NCI-H226 (cell line): Measurements from ENCODE around the gene HDDC2.

ENCODE experiments used
- DNase-seq: peaks from one replicate; pipeline ENCODE4 v3.0.0-alpha.2; 2015

HDDC2 gene

DNA sequence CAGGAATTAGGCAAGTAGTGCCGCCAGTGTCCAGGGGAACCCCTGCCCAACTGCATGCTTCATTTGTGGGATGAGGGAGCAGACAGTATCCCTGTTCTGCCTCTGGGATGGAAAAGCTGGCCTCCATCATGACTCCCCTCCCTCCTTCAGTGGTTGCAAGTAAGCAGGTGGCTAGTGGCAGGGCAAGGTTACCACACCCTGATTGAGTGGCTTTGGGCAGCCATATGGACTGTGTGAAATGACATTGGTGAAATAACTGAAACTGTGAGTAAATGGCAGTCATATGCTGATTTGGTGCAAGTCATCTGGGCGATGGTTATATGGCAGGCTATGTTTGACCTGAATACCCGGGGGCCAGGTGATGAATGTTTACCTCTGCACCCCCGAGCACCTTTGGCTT is 33.0 kb downstream of the HDDC2 start:
- no peak for DNase-seq

GRCh38 chr6:125267806-125268523 is 33.8 kb downstream of the HDDC2 start:
- DNase-seq: no peak

DNA sequence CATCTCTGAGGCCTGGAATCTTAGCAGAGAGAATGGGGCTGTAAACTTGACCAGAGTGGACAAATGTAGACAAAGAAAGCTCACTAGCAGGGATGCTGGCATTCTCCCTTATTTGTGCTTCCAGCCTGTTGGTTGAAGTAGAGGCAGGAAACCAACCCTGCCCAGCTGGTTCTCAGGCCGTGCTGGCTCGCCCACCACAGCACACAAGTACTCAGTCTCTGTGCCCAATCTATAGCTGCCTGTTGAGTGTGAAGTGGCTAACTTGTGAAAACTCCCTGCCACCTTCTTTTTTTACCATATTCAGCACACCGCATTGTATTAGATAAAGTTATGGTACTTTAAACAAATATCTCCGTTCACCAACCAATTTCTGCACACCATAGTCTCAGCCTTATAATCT is 37.3 kb downstream of the HDDC2 start:
- no peak for DNase-seq

DNA sequence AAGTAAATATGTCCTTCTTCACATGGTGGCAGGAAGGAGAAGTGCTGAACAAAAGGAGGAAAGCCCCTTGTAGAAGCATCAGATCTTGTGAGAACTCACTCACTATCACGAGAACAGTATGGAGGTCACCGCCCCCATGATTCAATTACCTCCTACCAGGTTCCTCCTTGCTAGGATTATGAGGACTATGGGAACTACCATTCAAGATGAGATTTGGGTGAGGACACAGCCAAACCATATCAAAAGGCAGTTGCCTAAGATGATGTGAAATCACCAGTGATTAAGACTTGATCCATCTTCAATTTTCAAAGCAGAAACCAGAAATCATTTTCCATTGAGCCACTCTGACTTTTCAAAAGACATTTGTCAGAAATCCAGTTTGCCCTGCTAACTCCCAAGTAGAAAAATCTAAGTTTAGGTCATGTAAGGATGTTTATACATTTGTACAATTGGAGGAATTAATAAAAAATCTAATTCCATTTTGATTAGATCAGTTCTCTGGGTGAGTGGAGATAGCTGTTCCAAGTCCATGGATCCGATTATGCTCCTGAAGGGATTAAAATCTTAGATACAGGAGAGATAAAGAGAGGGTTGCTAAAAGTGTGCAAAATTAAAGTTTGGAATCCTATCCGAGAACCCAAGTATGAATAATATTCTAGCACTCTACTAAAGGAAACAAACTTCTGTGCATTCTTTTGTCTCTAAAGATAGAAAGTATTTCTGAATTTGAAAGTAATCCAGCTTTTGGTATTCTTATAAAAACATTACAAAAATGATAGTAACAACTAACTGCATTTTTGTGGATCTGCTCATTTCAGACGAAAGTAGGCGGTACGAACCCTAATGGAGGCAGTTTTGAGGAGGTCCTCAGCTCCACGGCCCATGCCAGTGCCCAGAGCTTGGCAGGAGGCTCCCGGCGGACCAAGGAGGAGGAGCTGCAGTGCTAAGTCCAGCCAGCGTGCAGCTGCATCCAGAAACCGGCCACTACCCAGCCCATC is 39.5 kb downstream of the HDDC2 start:
- no peak for DNase-seq

- no peak for DNase-seq
Observed at GRCh38 chr6:125259354-125259736, 42.4 kb downstream of the HDDC2 start.

DNA sequence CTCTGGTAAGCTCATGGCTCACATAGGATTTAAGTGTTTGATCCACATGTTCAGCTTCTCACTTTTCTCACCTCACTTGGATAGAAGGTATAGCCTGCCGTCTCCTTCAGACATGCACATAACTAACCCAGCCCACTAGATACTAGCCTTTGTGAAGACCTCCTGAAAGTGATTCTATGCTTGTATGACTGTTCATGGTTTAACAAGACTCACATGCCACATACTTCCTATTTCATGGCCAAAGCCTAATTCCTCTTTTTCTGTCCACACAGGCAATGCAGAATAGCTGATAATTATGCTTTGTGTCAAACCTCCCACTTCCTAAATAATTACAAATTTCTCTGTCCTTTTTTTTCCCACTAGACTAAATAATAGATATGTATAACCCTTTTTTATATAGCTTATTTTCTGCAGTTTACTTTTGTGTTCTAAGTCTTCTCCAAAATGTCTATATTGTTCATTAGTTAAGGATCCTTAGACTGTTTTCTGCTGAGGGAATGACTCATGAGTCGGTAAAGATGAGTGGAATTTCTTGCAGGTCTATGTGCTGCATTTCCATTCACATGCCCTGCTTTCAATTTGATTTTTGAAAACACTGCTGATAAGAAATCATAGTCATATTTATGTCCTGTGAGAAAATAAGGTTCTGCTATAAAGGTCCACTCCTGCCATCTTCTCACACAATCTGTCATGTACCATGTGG is 43.0 kb downstream of the HDDC2 start:
- DNase-seq: no peak

DNA sequence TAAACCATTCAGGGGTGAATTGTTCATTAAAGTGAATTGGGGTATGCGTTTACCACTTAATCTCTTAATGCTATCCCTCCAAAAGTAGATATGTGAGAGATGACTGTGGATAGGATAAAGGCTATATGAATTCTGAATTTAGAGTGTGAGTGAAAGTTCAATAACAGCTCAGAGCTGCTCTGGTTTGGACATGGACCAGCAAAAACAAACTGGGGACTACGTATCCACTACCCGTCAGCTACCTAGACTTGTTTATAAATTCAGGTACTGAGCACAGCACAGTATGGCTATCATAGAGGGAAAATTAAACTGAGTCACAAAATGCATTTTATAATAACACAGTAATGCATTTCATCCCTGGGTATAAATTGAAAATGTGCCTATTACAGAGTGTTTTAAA is 44.4 kb downstream of the HDDC2 start:
- DNase-seq: no peak

- DNase-seq: no peak
Observed at GRCh38 chr6:125255201-125255600, 46.6 kb downstream of the HDDC2 start.

- no peak for DNase-seq
Observed at GRCh38 chr6:125254321-125254720, 47.4 kb downstream of the HDDC2 start.

DNA sequence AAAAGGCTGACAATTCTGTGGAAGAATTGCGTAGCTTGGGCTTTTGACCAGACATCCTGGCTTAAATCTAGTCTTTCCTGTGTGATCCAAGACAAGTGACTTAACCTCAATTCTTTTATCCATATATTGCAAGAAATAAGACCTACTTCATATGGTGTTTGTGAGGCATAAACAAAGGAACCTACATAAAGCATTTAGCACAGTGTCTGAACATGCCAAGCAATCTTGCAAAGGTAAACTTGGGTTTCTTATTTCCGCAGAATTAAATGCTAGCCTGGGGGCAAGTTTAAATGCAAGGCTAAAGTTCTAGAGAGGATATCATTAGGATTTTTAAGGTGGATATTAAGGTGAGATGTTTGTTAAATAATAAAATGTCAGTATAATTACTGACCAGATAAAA is 47.9 kb downstream of the HDDC2 start:
- DNase-seq: no peak

DNA sequence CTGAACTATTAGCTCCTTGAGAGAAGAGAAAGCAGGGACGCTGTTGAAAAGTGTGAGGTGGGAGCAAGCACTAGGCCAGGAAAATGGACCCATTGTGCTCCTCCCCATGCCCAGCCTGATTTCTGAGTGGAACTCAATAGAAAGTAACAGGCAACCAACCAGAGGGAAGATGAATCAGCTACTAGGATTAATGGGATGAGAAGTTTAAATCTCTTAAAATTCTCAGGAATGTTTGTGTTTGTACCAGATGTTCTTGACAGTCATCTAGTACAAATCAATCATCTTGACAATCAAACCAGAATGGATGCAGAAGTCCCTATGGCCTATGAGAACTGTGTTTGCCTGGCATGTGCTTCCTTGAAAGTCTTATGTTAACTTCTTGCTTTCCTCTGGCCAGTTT is 48.9 kb downstream of the HDDC2 start:
- no peak for DNase-seq

- no peak for DNase-seq
Observed at GRCh38 chr6:125251516-125252220, 50.1 kb downstream of the HDDC2 start.

DNA sequence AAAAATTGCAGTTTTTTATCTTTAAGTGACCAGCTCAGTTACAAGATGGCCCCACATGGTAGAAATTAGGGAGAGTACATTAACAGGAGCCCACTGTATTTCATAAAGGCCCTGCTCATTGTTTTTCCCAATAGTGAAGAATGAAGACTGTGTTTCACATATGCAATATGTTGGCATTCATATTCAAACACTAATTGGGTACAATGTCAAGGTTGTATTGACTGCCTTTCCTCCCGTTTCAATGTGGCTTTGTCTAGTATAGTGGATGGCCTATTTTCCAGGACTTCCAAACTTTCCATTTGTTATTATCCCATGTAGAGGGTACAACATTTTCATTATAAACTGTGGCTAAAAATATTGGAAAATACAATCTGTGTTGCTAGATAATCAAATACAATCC is 51.3 kb downstream of the HDDC2 start:
- no peak for DNase-seq

DNA sequence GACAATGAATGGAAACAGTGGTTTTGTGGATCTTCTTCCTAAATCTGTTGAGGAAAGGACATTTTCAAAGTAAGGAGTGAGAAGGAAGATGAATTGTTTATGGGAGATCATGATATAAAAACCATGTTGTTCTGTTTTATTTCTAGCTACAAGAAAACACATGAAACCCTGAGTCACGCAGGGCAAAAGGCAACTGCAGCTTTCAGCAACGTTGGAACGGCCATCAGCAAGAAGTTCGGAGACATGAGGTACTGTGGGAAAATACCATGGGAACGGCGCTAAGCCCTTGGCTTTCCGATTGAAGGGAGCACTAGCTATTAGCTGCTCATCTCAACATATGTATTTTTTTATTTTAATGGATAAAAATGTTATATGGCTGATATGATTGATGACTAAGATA is 53.6 kb downstream of the HDDC2 start:
- no peak for DNase-seq

- DNase-seq: no peak
Observed at GRCh38 chr6:125246566-125246965, 55.2 kb downstream of the HDDC2 start.

DNA sequence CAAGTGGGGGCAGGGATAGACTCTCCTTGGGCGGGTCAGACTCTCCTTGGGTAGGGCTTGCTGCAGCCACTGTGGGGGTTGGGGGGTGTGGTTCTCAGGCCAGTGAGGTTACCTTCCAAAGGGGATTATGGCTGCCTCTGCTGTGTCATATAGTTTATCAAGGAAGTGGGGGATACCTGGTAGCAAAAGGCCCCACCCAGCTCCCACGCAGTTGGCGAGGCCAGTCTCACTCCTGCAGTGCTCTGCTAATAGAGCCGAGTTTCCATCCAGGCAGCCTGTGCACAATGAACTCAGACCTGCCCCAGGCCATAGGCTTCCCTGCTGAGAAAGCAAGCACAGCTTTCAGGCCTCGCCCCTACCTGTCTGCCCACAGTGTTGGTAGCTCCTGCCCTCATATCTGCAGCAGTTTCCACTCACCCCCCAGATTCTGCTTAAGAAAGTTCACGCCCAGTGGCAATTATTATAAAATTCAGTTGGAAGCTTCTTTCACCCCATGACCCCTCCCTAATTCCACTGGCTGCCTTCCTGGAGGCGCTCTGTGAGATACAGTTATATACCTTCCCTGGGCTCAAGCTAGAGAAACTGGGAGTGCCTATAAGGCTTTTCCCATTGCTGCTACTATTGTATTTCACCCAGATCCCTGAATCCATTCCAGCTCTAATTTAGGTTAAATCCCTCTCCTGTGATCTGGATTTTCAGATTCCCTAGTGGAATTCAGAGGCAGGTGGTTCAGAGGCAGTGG is 56.1 kb downstream of the HDDC2 start:
- peak; percentile 55 for DNase-seq

- no peak for DNase-seq
Observed at GRCh38 chr6:125245109-125245508, 56.7 kb downstream of the HDDC2 start.

- DNase-seq: no peak
Observed at GRCh38 chr6:125237764-125238163, 64.0 kb downstream of the HDDC2 start.

GRCh38 chr6:125236536-125237327 is 65.0 kb downstream of the HDDC2 start:
- no peak for DNase-seq

- peak; percentile 39 for DNase-seq
Observed at GRCh38 chr6:125233202-125233601, 68.6 kb downstream of the HDDC2 start.

DNA sequence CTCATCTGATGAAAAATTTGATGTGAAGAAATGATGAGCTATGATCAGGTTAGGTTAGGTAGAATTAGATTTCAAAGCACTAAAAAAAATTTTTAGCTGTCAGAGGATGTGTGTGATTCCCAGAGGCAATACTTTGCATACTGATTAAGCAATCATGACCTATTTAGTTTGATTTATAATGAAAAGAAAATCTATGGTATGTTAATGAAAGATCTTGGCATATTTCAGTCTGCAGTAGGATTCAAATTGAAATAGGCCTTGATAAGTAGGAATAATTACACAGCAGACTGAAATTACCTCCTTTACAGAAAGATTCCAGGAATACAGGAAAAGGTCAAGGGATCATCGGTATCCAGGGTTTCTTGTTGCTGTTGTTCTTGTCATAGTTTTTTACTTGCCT is 69.3 kb downstream of the HDDC2 start:
- no peak for DNase-seq
